ENCODE results near the gene VIM. TPM values are rescaled to one million over a fixed set of nuclear protein-coding genes. Genes with fewer than 3 reads are reported as not detected.
A peak's percentile ranks its signal among the peaks of the same experiment; 100 is the strongest.
"Not testable (repeated sequence)": the region's sequence is repeated elsewhere in the genome, so short reads cannot be mapped to it uniquely, and the experiment has no call there.

The VIM gene
- total RNA-seq, 2 donors from 2014 or later = 1,558 to 2,042 TPM

- H3K4me1 Mint-ChIP-seq = peaks cover 24% of the 10 kb centered on the region
- H3K27ac Mint-ChIP-seq = peak overlapping the region; percentile 96
- H3K9me3 ChIP-seq (ENCODE audit: control insufficient read depth, low read length, poor library complexity, severe bottlenecking) = no peaks in the 10 kb centered on the region
- H3K4me3 Mint-ChIP-seq = peak overlapping the region; percentile 19
- peak; percentile 5 for ATAC-seq
- H3K27me3 Mint-ChIP-seq = no peaks in the 10 kb centered on the region
- DNase-seq = no peak
- H3K36me3 Mint-ChIP-seq (ENCODE audit: low read depth) = peaks cover 9% of the 10 kb centered on the region
Measured at GRCh38 chr10:17239345-17240085, 11.5 kb downstream of the VIM start.

GRCh38 chr10:17240096-17240495, 12.1 kb downstream of the VIM start:
- H3K36me3 Mint-ChIP-seq (ENCODE audit: low read depth) = peaks cover 9% of the 10 kb centered on the region
- ATAC-seq = peak; percentile 1
- H3K4me3 Mint-ChIP-seq = peak overlapping the region; percentile 19
- DNase-seq = no peak
- peaks cover 19% of the 10 kb centered on the region for H3K4me1 Mint-ChIP-seq
- H3K9me3 ChIP-seq (ENCODE audit: control insufficient read depth, low read length, poor library complexity, severe bottlenecking) = no peaks in the 10 kb centered on the region
- peak overlapping the region; percentile 96 for H3K27ac Mint-ChIP-seq
- no peaks in the 10 kb centered on the region for H3K27me3 Mint-ChIP-seq

- peaks cover 9% of the 10 kb centered on the region for H3K36me3 Mint-ChIP-seq (ENCODE audit: low read depth)
- H3K4me3 Mint-ChIP-seq = peak overlapping the region; percentile 13
- ATAC-seq (no peak), DNase-seq (no peak)
- H3K4me1 Mint-ChIP-seq = peaks cover 16% of the 10 kb centered on the region
- H3K9me3 ChIP-seq (ENCODE audit: control insufficient read depth, low read length, poor library complexity, severe bottlenecking) = no peaks in the 10 kb centered on the region
- H3K27ac Mint-ChIP-seq = peak overlapping the region; percentile 96
- no peaks in the 10 kb centered on the region for H3K27me3 Mint-ChIP-seq
Measured at GRCh38 chr10:17240616-17241015, 12.6 kb downstream of the VIM start.

- ATAC-seq (no peak), DNase-seq (no peak)
- H3K9me3 ChIP-seq (ENCODE audit: control insufficient read depth, low read length, poor library complexity, severe bottlenecking) = no peaks in the 10 kb centered on the region
- Mint-ChIP-seq H3K27me3 (no peaks in the 10 kb centered on the region), H3K27ac (no peak overlapping the region), H3K4me3 (no peak overlapping the region), H3K4me1 (peaks cover 11% of the 10 kb centered on the region), H3K36me3 (ENCODE audit: low read depth) (peaks cover 5% of the 10 kb centered on the region)
Measured at GRCh38 chr10:17241611-17242333, 13.7 kb downstream of the VIM start.

- Mint-ChIP-seq H3K27me3 (no peaks in the 10 kb centered on the region), H3K36me3 (ENCODE audit: low read depth) (peaks cover 5% of the 10 kb centered on the region), H3K4me3 (no peak overlapping the region), H3K27ac (no peak overlapping the region), H3K4me1 (peaks cover 4% of the 10 kb centered on the region)
- ATAC-seq (no peak), DNase-seq (no peak)
- H3K9me3 ChIP-seq (ENCODE audit: control insufficient read depth, low read length, poor library complexity, severe bottlenecking) = no peaks in the 10 kb centered on the region
Measured at GRCh38 chr10:17244700-17245365, 16.8 kb downstream of the VIM start.

- Mint-ChIP-seq H3K36me3 (ENCODE audit: low read depth) (peaks cover 5% of the 10 kb centered on the region), H3K27ac (no peak overlapping the region), H3K4me3 (no peak overlapping the region), H3K4me1 (peaks cover 4% of the 10 kb centered on the region), H3K27me3 (no peaks in the 10 kb centered on the region)
- no peak for ATAC-seq
- no peaks in the 10 kb centered on the region for H3K9me3 ChIP-seq (ENCODE audit: control insufficient read depth, low read length, poor library complexity, severe bottlenecking)
- DNase-seq = no peak
Measured at GRCh38 chr10:17247210-17247609, 19.2 kb downstream of the VIM start.

- peak overlapping the region; percentile 86 for H3K27ac Mint-ChIP-seq
- no peak overlapping the region for H3K4me3 Mint-ChIP-seq
- peaks cover 3% of the 10 kb centered on the region for H3K36me3 Mint-ChIP-seq (ENCODE audit: low read depth)
- H3K9me3 ChIP-seq (ENCODE audit: control insufficient read depth, low read length, poor library complexity, severe bottlenecking) = no peaks in the 10 kb centered on the region
- no peaks in the 10 kb centered on the region for H3K27me3 Mint-ChIP-seq
- H3K4me1 Mint-ChIP-seq = peaks cover 2% of the 10 kb centered on the region
- DNase-seq = no peak
- no peak for ATAC-seq
Measured at GRCh38 chr10:17248964-17249363, 20.9 kb downstream of the VIM start.

GRCh38 chr10:17249820-17250219, 21.8 kb downstream of the VIM start:
- peak; percentile 57 for ATAC-seq
- Mint-ChIP-seq H3K36me3 (ENCODE audit: low read depth) (peaks cover 3% of the 10 kb centered on the region), H3K4me1 (peaks cover 2% of the 10 kb centered on the region), H3K27me3 (no peaks in the 10 kb centered on the region), H3K27ac (no peak overlapping the region), H3K4me3 (no peak overlapping the region)
- H3K9me3 ChIP-seq (ENCODE audit: control insufficient read depth, low read length, poor library complexity, severe bottlenecking) = no peaks in the 10 kb centered on the region
- no peak for DNase-seq

- peaks cover 3% of the 10 kb centered on the region for H3K36me3 Mint-ChIP-seq (ENCODE audit: low read depth)
- no peaks in the 10 kb centered on the region for H3K27me3 Mint-ChIP-seq
- ATAC-seq = no peak
- no peak overlapping the region for H3K4me3 Mint-ChIP-seq
- H3K9me3 ChIP-seq (ENCODE audit: control insufficient read depth, low read length, poor library complexity, severe bottlenecking) = no peaks in the 10 kb centered on the region
- no peak overlapping the region for H3K27ac Mint-ChIP-seq
- no peak for DNase-seq
- H3K4me1 Mint-ChIP-seq = peaks cover 2% of the 10 kb centered on the region
Measured at GRCh38 chr10:17250736-17251135, 22.7 kb downstream of the VIM start.

GRCh38 chr10:17254543-17255050, 26.6 kb downstream of the VIM start:
- not testable (repeated sequence) for H3K4me3 Mint-ChIP-seq; H3K4me1 Mint-ChIP-seq; DNase-seq; H3K36me3 Mint-ChIP-seq (ENCODE audit: low read depth); H3K27me3 Mint-ChIP-seq; ATAC-seq; H3K27ac Mint-ChIP-seq; H3K9me3 ChIP-seq (ENCODE audit: control insufficient read depth, low read length, poor library complexity, severe bottlenecking)

- DNase-seq = no peak
Measured at GRCh38 chr10:17255512-17255911, 27.5 kb downstream of the VIM start.

GRCh38 chr10:17256051-17256450, 28.0 kb downstream of the VIM start:
- Mint-ChIP-seq H3K4me3 (no peak overlapping the region), H3K27ac (no peak overlapping the region), H3K4me1 (peaks cover 4% of the 10 kb centered on the region), H3K27me3 (peaks cover 4% of the 10 kb centered on the region), H3K36me3 (ENCODE audit: low read depth) (no peaks in the 10 kb centered on the region)
- H3K9me3 ChIP-seq (ENCODE audit: control insufficient read depth, low read length, poor library complexity, severe bottlenecking) = no peaks in the 10 kb centered on the region
- DNase-seq = no peak
- no peak for ATAC-seq

More at GRCh38 chr10:17255512-17255911, 27.5 kb downstream of the VIM start:
- no peak for ATAC-seq
- H3K27me3 Mint-ChIP-seq = peaks cover 4% of the 10 kb centered on the region
- no peak overlapping the region for H3K4me3 Mint-ChIP-seq
- peaks cover 4% of the 10 kb centered on the region for H3K4me1 Mint-ChIP-seq
- H3K36me3 Mint-ChIP-seq (ENCODE audit: low read depth) = no peaks in the 10 kb centered on the region
- H3K9me3 ChIP-seq (ENCODE audit: control insufficient read depth, low read length, poor library complexity, severe bottlenecking) = no peaks in the 10 kb centered on the region
- H3K27ac Mint-ChIP-seq = no peak overlapping the region

- ATAC-seq (no peak), DNase-seq (no peak)
- Mint-ChIP-seq H3K4me1 (peaks cover 4% of the 10 kb centered on the region), H3K27ac (no peak overlapping the region), H3K27me3 (peaks cover 4% of the 10 kb centered on the region), H3K36me3 (ENCODE audit: low read depth) (no peaks in the 10 kb centered on the region), H3K4me3 (no peak overlapping the region)
- no peaks in the 10 kb centered on the region for H3K9me3 ChIP-seq (ENCODE audit: control insufficient read depth, low read length, poor library complexity, severe bottlenecking)
Measured at GRCh38 chr10:17256627-17257026, 28.6 kb downstream of the VIM start.

Measured in T-helper 17 cell (primary cell).